Fibroblast of lung (primary cell): ENCODE measurements around the gene PSMD1.

Experiments used
- CTCF ChIP-seq, 2 donors: IDR thresholded peaks in 1 of 2; conservative IDR thresholded peaks in 1 of 2; 1 replicate in 1 of 2; 2 replicates in 1 of 2; pipeline ENCODE4 v1.5.1; 2011 to 2012; ENCODE audit warnings: low read length in 2 of 2, control low read depth in 1 of 2, inconsistent platforms in 1 of 2, low read depth in 1 of 2, mild to moderate bottlenecking in 1 of 2
- EZH2 ChIP-seq: IDR thresholded peaks from 2 replicates; pipeline ENCODE4 v1.5.1; 2012; ENCODE audit warnings: low read length, control low read depth, mild to moderate bottlenecking; ENCODE audit errors: missing control alignments

GRCh38 chr2:231146665-231147064 lies 90.0 kb downstream of the PSMD1 start:
- TF ChIP-seq EZH2, result no peak
- TF ChIP-seq CTCF (conservative IDR thresholded peaks at IDR 0.05 in 1 of 2, IDR thresholded peaks at IDR 0.05 in 1 of 2; ENCODE audit: low read depth in 1 of 2, low read length in 2 of 2), result no peak
